Fibroblast of pulmonary artery (primary cell): ENCODE measurements around the gene FASTK.

Source experiments
- DNase-seq: peaks from one replicate; pipeline ENCODE4 v3.0.0-alpha.2; 2010; ENCODE audit warnings: low read depth
- H3K4me3 ChIP-seq: replicated peaks from 2 replicates; pipeline ENCODE4 v1.5.1; 2011; ENCODE audit warnings: low read depth, mild to moderate bottlenecking, control low read depth, low read length, moderate library complexity
- TF ChIP-seq, protein P1 (sequence below): IDR thresholded peaks from 2 replicates; pipeline ENCODE4 v1.5.1; 2011; ENCODE audit warnings: mild to moderate bottlenecking, control low read depth, low read length, inconsistent platforms; ENCODE audit errors: missing control alignments

FASTK gene

DNA sequence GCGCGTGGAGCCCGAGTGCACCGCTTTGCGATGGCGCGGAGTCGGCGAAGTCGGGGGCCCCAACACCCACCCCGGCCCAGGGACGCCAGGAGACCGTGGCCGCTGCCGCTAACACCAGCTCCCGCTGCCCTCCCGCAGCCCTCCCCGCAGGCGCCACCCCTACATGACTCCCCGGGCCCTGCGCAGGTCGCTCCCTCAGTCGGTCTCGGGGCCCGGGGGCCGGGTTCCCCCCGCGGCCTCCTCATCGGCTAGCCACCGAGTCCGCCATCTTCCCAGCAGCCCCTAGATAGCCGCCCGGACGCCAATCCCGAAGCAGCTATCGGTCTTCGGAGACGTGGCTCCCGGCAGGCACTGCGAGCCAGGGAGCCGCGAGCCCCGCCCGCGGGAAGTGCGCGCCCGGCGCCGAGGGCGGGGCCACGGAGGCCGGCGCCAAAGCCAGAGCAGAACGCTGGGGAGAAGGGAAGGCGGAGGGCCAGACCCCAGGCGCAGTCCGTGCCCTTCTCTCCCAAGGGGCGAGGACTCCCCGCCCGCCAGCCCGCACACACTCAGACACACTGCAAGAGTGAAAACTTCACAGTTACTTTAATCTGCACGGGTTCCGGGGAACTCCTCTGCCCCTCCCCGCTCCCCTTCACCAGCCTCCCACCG, at the start of gene FASTK:
Gene FASTK, minus strand, starts transcription at position 288 of the 648 bp plus-strand sequence. Its CDS starts 43 bp downstream, at position 245.
- TF ChIP-seq, protein P1, sequence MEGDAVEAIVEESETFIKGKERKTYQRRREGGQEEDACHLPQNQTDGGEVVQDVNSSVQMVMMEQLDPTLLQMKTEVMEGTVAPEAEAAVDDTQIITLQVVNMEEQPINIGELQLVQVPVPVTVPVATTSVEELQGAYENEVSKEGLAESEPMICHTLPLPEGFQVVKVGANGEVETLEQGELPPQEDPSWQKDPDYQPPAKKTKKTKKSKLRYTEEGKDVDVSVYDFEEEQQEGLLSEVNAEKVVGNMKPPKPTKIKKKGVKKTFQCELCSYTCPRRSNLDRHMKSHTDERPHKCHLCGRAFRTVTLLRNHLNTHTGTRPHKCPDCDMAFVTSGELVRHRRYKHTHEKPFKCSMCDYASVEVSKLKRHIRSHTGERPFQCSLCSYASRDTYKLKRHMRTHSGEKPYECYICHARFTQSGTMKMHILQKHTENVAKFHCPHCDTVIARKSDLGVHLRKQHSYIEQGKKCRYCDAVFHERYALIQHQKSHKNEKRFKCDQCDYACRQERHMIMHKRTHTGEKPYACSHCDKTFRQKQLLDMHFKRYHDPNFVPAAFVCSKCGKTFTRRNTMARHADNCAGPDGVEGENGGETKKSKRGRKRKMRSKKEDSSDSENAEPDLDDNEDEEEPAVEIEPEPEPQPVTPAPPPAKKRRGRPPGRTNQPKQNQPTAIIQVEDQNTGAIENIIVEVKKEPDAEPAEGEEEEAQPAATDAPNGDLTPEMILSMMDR = no peak
- peak within 1 kb of the TSS; percentile 81 for H3K4me3 ChIP-seq
- peak; percentile 89 for DNase-seq

DNA sequence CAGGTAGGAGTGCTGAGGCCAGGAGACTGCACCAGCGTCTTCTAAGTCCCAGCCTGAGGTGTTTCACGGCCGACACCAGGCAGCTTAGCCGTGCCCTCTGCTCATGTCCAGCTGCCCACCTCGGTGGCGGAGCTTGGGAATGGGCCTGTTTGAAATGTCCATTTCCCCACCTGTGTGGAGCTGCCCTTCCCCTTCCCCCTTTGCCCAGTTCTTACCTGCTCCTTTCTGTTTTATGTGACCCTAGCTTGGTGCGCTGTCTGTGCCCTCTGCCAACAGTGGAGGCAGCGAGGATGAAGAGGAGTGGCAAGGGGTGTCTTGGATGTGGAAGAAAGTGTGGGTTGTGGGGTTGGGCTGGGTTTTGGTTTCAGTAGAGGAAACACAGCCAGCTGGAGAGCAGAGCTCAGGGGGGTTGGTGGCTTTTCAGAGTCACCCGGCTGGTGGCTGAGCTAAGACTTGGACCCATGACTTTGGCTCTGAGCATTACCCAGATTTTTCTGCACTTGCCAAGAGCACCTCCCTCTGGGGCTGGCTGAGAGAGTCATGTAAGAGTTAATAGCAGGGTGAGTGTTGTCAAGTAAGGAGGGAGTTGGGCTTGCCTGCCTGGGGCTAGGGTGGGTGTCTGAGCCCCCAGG, 49.5 kb upstream of the FASTK start:
- H3K4me3 ChIP-seq = no peak overlapping the region
- no peak for DNase-seq
- TF ChIP-seq, protein P1 = no peak

DNA sequence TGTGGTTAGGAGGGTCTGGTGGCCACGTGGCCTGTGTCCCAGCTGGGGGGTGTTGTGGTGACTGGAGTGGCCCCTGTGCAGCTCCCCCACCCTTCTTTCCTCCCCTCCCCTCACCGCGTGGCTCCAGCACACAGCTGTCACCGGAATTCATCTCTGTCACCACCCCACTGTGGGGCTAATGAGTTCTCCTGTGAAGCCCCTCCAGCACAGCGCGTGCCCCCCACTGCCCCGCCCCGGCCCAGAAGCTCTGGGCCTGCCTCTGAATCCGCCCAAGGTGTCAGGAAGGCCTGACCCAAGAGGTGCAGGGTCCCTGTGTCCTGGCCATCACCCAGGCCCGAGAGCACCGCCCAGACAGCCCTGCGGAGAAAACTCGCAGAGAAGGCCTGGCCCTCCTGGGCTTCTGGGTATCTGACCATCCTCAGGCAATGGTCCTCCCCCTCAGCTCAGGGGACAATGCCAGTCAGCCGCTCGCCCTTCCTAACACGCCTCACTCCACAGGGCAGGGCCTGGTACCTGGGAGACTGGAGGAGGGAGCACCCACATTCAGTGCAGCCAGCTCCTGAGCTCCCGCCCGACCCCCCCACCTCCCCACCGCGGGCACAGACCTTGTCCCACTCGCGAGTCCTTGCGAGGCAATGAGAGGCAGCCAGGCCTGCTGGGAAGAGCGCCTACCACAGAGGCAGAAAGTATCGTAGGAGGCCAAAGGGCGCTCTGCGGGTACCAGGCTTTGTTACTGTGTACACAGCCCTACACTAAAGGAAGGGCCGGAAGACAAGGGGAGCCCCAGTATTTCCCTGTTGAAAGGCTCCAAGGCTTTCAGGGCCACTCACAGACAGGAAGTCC, 48.7 kb upstream of the FASTK start:
- DNase-seq = no peak
- TF ChIP-seq, protein P1 = no peak
- H3K4me3 ChIP-seq = no peak overlapping the region

DNA sequence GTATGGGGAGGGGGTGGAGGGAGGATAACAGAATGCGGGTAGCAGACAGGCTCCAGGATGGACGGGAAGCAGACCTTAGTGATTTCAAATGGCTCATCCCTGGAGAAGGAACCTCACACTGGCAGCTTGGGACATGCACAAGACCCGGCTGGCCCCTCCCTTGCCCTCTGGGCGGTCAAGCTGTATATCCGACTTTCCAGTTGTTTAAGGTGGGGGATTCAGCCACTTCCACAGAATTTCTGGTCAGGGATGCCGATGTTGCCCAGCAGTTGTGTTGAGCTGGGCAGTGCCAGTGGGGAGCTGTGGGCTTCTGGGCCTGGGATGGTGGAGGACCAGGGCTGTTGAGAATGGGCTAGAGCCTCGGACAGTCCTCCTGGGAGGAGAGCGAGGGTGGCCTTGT, 48.1 kb upstream of the FASTK start:
- DNase-seq = no peak
- TF ChIP-seq, protein P1 = no peak
- H3K4me3 ChIP-seq = no peak overlapping the region

DNA sequence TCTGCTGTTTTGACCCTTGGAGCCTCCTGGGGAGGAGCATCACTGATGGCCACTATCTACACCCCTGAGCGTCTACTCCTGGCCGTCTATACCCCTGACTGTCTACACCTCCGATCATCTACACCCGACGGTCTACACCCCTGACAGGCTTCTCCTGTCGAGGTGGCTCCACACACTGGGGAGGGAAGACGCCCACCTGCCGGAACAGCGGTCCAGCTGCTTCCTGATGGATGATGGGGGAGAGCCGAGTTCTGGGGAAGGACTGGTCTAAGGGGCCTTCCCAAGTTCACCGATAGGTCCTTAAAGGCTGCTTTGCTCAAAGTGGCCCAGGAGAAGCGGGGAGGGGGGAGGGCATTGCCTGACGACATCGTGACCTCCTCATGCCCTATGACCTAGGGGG, 47.5 kb upstream of the FASTK start:
- no peak overlapping the region for H3K4me3 ChIP-seq
- TF ChIP-seq, protein P1 = no peak
- no peak for DNase-seq

DNA sequence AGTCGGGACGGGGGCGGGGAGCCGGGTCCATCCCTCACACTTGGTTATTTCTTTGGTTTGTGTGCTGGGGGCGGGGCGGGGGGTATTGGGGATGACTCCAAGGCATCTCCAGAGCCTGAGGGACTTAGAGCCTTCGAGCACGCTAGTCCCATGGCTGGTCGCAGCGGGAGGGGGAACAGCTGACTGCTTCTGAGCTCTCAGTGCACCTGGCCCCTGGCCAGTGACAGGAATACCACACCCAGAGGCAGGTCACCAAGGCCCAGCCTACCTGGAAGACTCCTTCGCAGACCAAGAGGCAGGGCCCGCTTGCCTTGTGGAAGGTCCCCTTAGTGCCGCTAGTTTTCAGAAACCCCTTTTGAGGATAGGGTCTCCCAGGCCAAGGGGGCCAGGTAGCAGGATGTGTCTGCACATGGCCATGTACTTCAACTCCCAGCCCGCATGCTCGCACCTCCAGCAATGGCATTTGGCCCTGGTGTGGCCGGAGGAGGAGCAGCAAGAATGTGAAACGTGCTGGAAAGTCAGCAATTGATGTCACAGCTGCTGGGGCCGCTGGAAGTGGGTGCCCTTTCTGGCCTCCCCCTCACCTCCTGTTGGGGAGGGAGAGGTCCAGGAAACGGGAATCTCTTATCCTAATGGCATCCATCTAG, 46.0 kb upstream of the FASTK start:
- no peak for DNase-seq
- no peak overlapping the region for H3K4me3 ChIP-seq
- TF ChIP-seq, protein P1 = no peak
